Middle frontal gyrus (tissue), 1 donor: Measurements from ENCODE around the gene IGF1R.

Experiments used
- DNase-seq: peaks from one replicate; pipeline ENCODE4 v3.0.0-alpha.2; 2015; ENCODE audit warnings: low spot score; ENCODE audit errors: extremely low spot score

IGF1R gene

GRCh38 chr15:98724048-98724447 is 75.7 kb downstream of the IGF1R start:
- no peak for DNase-seq

GRCh38 chr15:98724494-98724893 is 76.2 kb downstream of the IGF1R start:
- DNase-seq: no peak

- DNase-seq: no peak
These were observed 77.5 kb downstream of the IGF1R start for GRCh38 chr15:98725874-98726273.

- DNase-seq: no peak
These were observed 79.0 kb downstream of the IGF1R start for GRCh38 chr15:98727115-98728040.

GRCh38 chr15:98728082-98728810 is 79.9 kb downstream of the IGF1R start:
- DNase-seq: no peak

GRCh38 chr15:98728811-98729160 is 80.4 kb downstream of the IGF1R start:
- DNase-seq: no peak

GRCh38 chr15:98729446-98730042 is 81.2 kb downstream of the IGF1R start:
- DNase-seq: no peak

- DNase-seq: no peak
These were observed 82.7 kb downstream of the IGF1R start for GRCh38 chr15:98730860-98731711.

- no peak for DNase-seq
These were observed 83.5 kb downstream of the IGF1R start for GRCh38 chr15:98731712-98732450.

- no peak for DNase-seq
These were observed 84.8 kb downstream of the IGF1R start for GRCh38 chr15:98733098-98733497.

GRCh38 chr15:98734466-98735199 is 86.3 kb downstream of the IGF1R start:
- DNase-seq: no peak

- no peak for DNase-seq
These were observed 87.0 kb downstream of the IGF1R start for GRCh38 chr15:98735304-98735703.

- DNase-seq: no peak
These were observed 87.7 kb downstream of the IGF1R start for GRCh38 chr15:98735895-98736617.

GRCh38 chr15:98737159-98737558 is 88.8 kb downstream of the IGF1R start:
- DNase-seq: no peak

- DNase-seq: no peak
These were observed 89.4 kb downstream of the IGF1R start for GRCh38 chr15:98737721-98738120.

GRCh38 chr15:98738689-98739401 is 90.5 kb downstream of the IGF1R start:
- no peak for DNase-seq

GRCh38 chr15:98740295-98740694 is 92.0 kb downstream of the IGF1R start:
- no peak for DNase-seq

GRCh38 chr15:98740963-98741362 is 92.6 kb downstream of the IGF1R start:
- DNase-seq: no peak

- DNase-seq: no peak
These were observed 94.8 kb downstream of the IGF1R start for GRCh38 chr15:98743177-98743576.
